GM19372 (cell line): ENCODE data around the gene METTL25.

Source experiments
- ATAC-seq: cut with Tn5 transposase; IDR thresholded peaks from one replicate; pipeline ENCODE4 v1.9.1; 2021; ENCODE audit warnings: mild to moderate bottlenecking, low read depth, moderate library complexity; ENCODE audit not compliant: unreplicated experiment

METTL25 gene

DNA sequence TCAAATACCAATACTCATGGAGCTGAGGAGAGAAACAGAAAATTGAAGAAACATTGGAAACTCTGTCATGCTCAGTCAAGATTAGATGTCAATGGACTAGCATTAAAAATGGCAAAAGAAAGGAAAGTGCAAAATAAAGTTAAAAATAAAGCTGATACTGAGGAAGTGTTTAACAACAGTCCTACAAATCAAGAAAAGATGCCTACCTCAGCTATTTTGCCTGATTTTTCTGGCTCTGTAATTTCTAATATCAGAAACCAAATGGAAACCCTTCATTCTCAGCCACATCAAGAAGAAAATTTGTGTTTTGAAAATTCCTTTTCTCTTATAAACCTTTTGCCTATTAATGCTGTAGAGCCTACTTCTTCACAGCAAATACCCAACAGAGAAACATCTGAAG lies 40.5 kb downstream of the METTL25 start:
- no peak for ATAC-seq

GRCh38 chr12:82400819-82401218 lies 42.5 kb downstream of the METTL25 start:
- ATAC-seq: no peak

DNA sequence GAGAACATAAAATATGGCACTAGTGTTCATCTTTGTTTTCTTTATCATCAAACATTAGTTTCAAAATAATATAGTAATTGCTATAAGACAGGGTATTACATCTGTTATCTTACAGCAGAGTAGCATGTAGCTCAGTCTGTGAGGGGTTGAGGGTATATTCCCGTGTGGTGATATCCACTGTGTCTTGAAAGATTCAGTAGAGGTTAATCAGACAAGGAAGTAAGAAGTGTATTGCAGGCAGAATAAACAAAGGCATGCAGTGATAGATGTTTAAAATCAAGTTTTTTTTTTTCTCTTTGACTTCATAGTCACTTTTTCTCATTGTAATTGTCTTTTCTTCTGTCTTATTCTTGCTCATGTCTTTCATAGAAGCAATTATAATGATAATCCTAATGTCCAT lies 48.3 kb downstream of the METTL25 start:
- no peak for ATAC-seq

GRCh38 chr12:82407481-82407880 lies 49.2 kb downstream of the METTL25 start:
- ATAC-seq: no peak

DNA sequence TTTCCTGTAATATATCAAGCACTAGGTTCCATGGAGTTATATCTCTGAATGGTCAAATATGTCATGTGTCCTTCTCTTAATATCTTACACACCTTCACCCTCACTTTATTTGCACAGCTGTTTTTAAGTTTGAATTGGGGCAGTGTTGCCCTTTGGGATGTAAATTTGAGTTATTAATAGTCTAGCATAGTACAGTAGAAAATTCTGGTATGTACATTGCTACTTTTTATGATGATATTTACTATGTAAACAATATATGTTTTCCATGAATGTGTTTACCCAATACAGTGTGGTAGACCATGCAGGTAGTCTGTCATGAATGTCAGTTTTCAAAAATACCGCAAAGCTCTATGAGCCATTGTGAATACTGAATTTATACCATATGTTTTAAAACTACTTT lies 50.5 kb downstream of the METTL25 start:
- ATAC-seq: no peak

DNA sequence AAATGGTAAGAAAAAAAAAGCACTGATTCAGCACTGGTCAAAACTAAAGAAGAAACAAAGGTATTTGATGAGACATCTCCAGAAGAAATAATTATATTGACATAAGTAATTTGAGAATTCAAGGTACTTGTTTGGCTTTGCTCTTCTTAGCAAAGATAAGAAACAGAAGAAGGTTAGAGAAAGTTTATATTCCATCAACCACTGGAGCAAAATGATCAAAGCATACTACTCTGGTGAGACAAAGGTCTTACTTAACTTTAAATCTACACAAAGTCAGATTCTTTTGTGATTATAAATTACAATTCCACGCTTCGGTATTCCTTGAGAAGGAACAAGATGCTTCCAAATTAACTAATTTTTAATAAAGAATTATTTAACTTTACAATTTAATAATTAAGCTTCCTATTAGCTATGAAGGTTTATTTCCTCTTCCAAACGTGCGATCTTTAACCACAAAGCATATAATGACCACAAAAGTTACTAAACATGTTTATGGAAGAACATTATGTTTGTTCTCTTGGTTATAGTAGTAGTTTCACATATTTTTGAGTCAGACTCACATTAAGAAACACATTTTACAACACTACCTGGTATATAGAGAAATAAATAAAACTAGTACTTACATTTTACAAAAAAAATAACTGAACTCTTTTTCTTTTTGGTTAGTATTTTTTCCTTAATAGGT lies 53.4 kb downstream of the METTL25 start:
- no peak for ATAC-seq

- ATAC-seq: no peak
Measured at GRCh38 chr12:82412246-82412645, 53.9 kb downstream of the METTL25 start.

GRCh38 chr12:82414044-82414443 lies 55.7 kb downstream of the METTL25 start:
- no peak for ATAC-seq

- no peak for ATAC-seq
Measured at GRCh38 chr12:82414926-82415325, 56.6 kb downstream of the METTL25 start.

GRCh38 chr12:82415402-82415801 lies 57.1 kb downstream of the METTL25 start:
- ATAC-seq: no peak

- ATAC-seq: no peak
Measured at GRCh38 chr12:82425241-82425640, 66.9 kb downstream of the METTL25 start.

DNA sequence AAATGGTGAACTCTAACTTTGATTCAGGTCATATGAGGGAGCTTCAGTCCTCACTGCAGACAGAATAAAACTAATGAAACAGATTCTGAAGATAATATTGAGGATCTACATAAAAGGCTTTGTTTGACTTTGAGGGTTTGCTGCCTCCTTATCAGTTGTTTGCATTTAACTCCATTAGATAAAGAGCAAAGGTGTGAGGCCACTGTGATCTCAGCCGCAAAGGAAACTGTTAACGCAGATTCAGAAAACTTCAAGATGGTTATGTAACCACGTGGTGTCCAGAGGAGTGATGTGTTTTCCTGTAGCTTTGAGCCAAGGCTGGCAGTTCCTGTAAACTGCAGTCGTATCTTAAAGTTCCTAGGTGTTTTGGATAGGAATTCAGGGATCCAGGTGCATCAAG lies 67.8 kb downstream of the METTL25 start:
- ATAC-seq: no peak

DNA sequence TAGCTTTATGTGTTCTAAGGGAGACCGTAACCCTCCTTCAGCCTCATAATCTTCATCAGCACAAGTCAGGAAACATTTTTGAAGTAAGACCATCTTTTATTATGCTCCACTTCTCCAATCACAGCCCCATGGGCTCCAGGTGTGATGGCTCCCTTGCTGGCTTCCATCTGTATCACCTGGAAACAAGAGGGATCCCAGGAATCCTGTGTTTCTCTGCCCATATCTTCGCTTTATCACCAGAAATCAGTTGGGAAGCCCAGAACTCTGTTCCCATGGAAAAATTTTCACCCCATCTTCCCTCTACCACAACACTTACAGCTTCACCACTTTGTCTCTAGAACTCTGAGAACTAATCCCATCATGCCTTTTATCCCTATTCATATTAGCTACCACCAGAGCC lies 68.3 kb downstream of the METTL25 start:
- ATAC-seq: no peak

GRCh38 chr12:82430541-82431145 lies 72.3 kb downstream of the METTL25 start:
- ATAC-seq: no peak

DNA sequence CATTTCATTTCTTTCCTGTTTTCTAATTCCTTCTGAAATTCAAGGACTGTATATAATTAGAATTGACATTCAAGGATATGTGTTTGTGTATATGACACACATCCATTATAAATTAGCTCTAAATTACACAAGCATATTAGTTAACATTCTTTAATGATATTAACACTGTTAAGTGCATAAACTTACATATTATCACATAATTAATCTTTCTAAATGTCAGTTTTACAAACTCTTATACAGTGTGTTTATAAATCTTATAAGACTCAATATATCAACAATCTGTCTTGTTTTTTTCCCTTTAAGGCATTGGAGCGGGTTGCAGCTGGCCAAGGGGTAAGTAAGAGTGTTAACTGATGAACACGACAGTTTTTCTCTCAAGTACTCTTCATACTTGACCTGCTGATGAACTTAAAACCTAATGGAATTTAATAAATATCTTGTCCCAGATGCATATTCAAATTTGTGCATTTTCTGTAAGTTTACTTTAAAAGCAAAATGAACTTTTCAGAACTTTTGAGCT lies 76.1 kb downstream of the METTL25 start:
- no peak for ATAC-seq

GRCh38 chr12:82436354-82436753 lies 78.0 kb downstream of the METTL25 start:
- no peak for ATAC-seq

GRCh38 chr12:82437744-82438143 lies 79.4 kb downstream of the METTL25 start:
- peak; percentile 32 for ATAC-seq

- peak; percentile 79 for ATAC-seq
Measured at GRCh38 chr12:82438356-82438755, 80.0 kb downstream of the METTL25 start.

DNA sequence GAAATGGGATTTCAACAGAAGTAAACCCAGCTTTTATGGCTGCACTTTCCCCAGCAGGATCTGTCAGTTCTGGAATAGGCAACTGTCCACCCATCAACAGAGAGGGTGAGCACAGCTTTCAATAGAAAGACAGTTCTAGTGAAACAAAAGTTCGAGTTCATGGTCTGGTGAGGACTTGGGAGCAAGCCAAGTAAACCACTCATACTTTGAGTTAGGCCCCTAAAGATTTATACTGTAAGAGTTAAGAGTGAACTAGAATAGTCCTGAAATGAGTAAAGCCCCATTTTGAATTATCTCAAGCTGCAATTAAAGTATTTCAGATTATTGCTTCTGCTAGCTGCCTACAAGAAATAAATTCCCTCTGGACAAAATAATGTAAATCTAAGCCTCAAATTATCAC lies 82.6 kb downstream of the METTL25 start:
- no peak for ATAC-seq

GRCh38 chr12:82448911-82449578 lies 90.7 kb downstream of the METTL25 start:
- no peak for ATAC-seq

DNA sequence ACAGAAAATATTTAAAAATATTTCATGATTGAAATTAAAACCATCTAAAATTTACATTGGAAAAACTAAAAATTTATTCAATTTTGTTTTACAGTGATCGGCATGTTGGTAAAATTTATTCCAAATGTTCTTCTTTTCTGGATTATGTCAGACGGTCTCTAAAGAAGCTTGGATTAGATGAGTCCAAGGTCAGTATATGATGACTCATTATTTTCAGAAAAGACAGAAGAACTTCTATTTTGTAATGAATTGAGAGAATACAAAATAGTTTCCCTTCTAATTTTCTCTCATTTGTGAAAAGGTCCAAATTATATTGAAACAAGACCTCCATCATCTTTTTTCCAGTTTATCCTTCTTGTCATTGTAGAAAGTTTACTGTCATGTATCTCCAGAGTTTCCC lies 98.3 kb downstream of the METTL25 start:
- ATAC-seq: no peak

DNA sequence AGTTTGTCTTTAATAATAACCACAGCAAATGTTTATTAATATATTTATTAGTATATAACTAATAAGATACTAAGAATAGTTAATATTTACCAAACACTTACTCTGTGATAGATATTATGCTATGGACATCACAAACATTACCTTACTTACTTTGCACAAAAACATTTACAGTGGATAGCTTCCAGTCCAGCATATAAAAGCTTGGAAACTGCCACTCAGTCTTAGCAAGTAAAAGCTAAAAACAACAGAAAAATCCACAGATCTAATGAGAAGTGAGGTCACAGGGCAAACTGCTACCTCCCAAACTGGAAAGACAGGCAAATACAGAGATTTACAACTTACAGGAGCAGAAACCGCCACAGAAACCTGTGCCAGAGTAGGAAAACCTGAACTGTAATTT lies 99.8 kb downstream of the METTL25 start:
- ATAC-seq: no peak
